SK-N-SH (cell line): Measurements from ENCODE around the gene EFCAB14. TPM values are rescaled to one million over a fixed set of nuclear protein-coding genes. Genes with fewer than 3 reads are reported as not detected.
"Not testable (repeated sequence)": the region's sequence is repeated elsewhere in the genome, so short reads cannot be mapped to it uniquely, and the experiment has no call there.

Experiments used
- CTCF ChIA-PET: fragments of 300-600, 350-600 bp; formaldehyde crosslinking; extraction: SDS; loops from one replicate; lab custom pipeline; 2021; lab: Yijun Ruan, JAX
- POLR2A ChIA-PET: fragments of 350-600 bp; sonication (Branson Sonifier 250); formaldehyde crosslinking; extraction: SDS; loops from one replicate; lab custom pipeline; 2020; ENCODE audit warnings: antibody characterized with exemption, inconsistent platforms; lab: Yijun Ruan, JAX
- DNase-seq: peaks from one replicate; pipeline ENCODE4 v3.0.0; 2012
- H2AFZ ChIP-seq: fragments of 200-600 bp; sonication (generic); 2 replicates; pipeline ENCODE4 v1.8.1; 2016; ENCODE audit warnings: antibody characterized with exemption, mild to moderate bottlenecking, low read depth
- H3F3A ChIP-seq: fragments of 200-600 bp; sonication (generic); replicated peaks from 2 replicates; pipeline ENCODE3; 2016; ENCODE audit warnings: antibody characterized with exemption, mild to moderate bottlenecking; ENCODE audit not compliant: insufficient read depth
- H3K27ac ChIP-seq, 2 experiments: fragments of 200-500 bp in 1 of 2; fragments of 200-600 bp in 1 of 2; sonication (Bioruptor generic) in 1 of 2; sonication (generic), shearing (Covaris generic) in 1 of 2; 2 replicates each; pipeline versions ENCODE4 v1.5.1 to v1.6.1; 2014 to 2016; ENCODE audit warnings: low read depth in 2 of 2, inconsistent platforms in 1 of 2, low read length in 1 of 2, mild to moderate bottlenecking in 1 of 2, mixed read lengths in 1 of 2
- H3K27me3 ChIP-seq: fragments of 200-600 bp; sonication (generic), shearing (Covaris generic); 2 replicates; pipeline ENCODE4 v1.6.1; 2016; ENCODE audit warnings: mixed run types; ENCODE audit not compliant: insufficient read depth
- H3K36me3 ChIP-seq, 2 experiments: fragments of 200-500 bp in 1 of 2; fragments of 200-600 bp in 1 of 2; sonication (Bioruptor generic) in 1 of 2; sonication (generic) in 1 of 2; replicated peaks in 1 of 2; 2 replicates each; pipeline versions ENCODE3 to v1.5.1; 2014 to 2016; ENCODE audit warnings: low read length in 1 of 2, mild to moderate bottlenecking in 1 of 2; ENCODE audit not compliant: insufficient read depth in 2 of 2, control insufficient read depth in 1 of 2
- H3K4me1 ChIP-seq, 2 experiments: fragments of 200-500 bp in 1 of 2; fragments of 200-600 bp in 1 of 2; sonication (Bioruptor generic) in 1 of 2; sonication (generic), shearing (Covaris generic) in 1 of 2; 2 replicates each; pipeline versions ENCODE4 v1.5.1 to v1.6.1; 2014 to 2016; ENCODE audit warnings: low read depth in 1 of 2, low read length in 1 of 2, mixed run types in 1 of 2; ENCODE audit not compliant: insufficient read depth in 2 of 2, control insufficient read depth in 1 of 2
- H3K4me2 ChIP-seq: fragments of 200-600 bp; sonication (generic), shearing (Covaris generic); 2 replicates; pipeline ENCODE4 v1.6.1; 2017; ENCODE audit warnings: mixed run types
- H3K4me3 ChIP-seq, 2 experiments: fragments of 200-500 bp in 1 of 2; fragments of 200-600 bp in 1 of 2; sonication (Bioruptor generic) in 1 of 2; sonication (generic), shearing (Covaris generic) in 1 of 2; 2 replicates each; pipeline versions ENCODE4 v1.5.1 to v1.8.1; 2014 to 2016; ENCODE audit warnings: low read depth in 2 of 2, inconsistent platforms in 1 of 2, low read length in 1 of 2, mild to moderate bottlenecking in 1 of 2, mixed read lengths in 1 of 2, moderate library complexity in 1 of 2
- H3K79me2 ChIP-seq: fragments of 200-600 bp; sonication (generic); 2 replicates; pipeline ENCODE4 v1.8.1; 2017; ENCODE audit warnings: mild to moderate bottlenecking; ENCODE audit not compliant: insufficient read depth
- H3K9ac ChIP-seq: fragments of 200-600 bp; sonication (generic); 2 replicates; pipeline ENCODE4 v1.6.1; 2017; ENCODE audit warnings: mixed run types
- H3K9me2 ChIP-seq: fragments of 200-600 bp; sonication (generic); 2 replicates; pipeline ENCODE4 v1.6.1; 2017; ENCODE audit warnings: mixed run types
- H3K9me3 ChIP-seq: fragments of 200-600 bp; sonication (generic); 2 replicates; pipeline ENCODE4 v1.6.1; 2017; ENCODE audit warnings: mixed run types, mild to moderate bottlenecking, moderate library complexity
- H4K20me1 ChIP-seq: fragments of 200-600 bp; sonication (generic); 2 replicates; pipeline ENCODE4 v1.6.1; 2017; ENCODE audit warnings: mild to moderate bottlenecking, mixed run types; ENCODE audit not compliant: insufficient read depth
- CHD2 ChIP-seq: fragments of 150-350 bp; IDR thresholded peaks from 2 replicates; pipeline ENCODE4 v1.6.1; 2018; ENCODE audit warnings: low read length; ENCODE audit not compliant: partially characterized antibody
- FOXM1 ChIP-seq: IDR thresholded peaks from 2 replicates; pipeline ENCODE4 v1.4.0; 2012; ENCODE audit warnings: low read depth, mild to moderate bottlenecking
- GATA2 ChIP-seq: sonication (generic); formaldehyde crosslinking; IDR thresholded peaks from 2 replicates; pipeline ENCODE4 v1.5.0; 2020; ENCODE audit warnings: mild to moderate bottlenecking, missing genetic modification reagents
- MEF2A ChIP-seq: IDR thresholded peaks from 2 replicates; pipeline ENCODE4 v1.4.0; 2012; ENCODE audit warnings: low read depth, borderline replicate concordance
- MXI1 ChIP-seq: IDR thresholded peaks from 2 replicates; pipeline ENCODE4 v1.6.1; 2012; ENCODE audit warnings: mild to moderate bottlenecking, low read depth, low read length, improper control_type of control experiment
- NFIC ChIP-seq: IDR thresholded peaks from 2 replicates; pipeline ENCODE4 v1.4.0; 2012; ENCODE audit warnings: borderline replicate concordance
- NRF1 ChIP-seq: IDR thresholded peaks from 2 replicates; pipeline ENCODE4 v1.6.1; 2012; ENCODE audit warnings: low read depth, mild to moderate bottlenecking, low read length
- RAD21 ChIP-seq: IDR thresholded peaks from 2 replicates; pipeline ENCODE4 v1.6.1; 2012; ENCODE audit warnings: mild to moderate bottlenecking, low read length
- RCOR1 ChIP-seq: fragments of 150-350 bp; IDR thresholded peaks from 2 replicates; pipeline ENCODE4 v1.6.1; 2017; ENCODE audit warnings: antibody characterized with exemption, low read length
- RFX5 ChIP-seq: IDR thresholded peaks from 2 replicates; pipeline ENCODE4 v1.6.1; 2012; ENCODE audit warnings: mild to moderate bottlenecking, improper control_type of control experiment, low read length
- RXRA ChIP-seq: IDR thresholded peaks from 2 replicates; pipeline ENCODE4 v1.4.0; 2012; ENCODE audit warnings: low read depth, mild to moderate bottlenecking, borderline replicate concordance
- TAF1 ChIP-seq: IDR thresholded peaks from 2 replicates; pipeline ENCODE4 v1.6.1; 2012; ENCODE audit warnings: low read depth, mild to moderate bottlenecking, low read length, moderate library complexity, borderline replicate concordance
- TEAD4 ChIP-seq: IDR thresholded peaks from 2 replicates; pipeline ENCODE4 v1.4.0; 2012; ENCODE audit warnings: mild to moderate bottlenecking, borderline replicate concordance; ENCODE audit not compliant: insufficient read depth
- YY1 ChIP-seq: IDR thresholded peaks from 2 replicates; pipeline ENCODE4 v1.4.0; 2012; ENCODE audit warnings: low read depth, mild to moderate bottlenecking
- WGBS: methylation state at CpG from one replicate; pipeline ENCODE4 v1.1.6; 2017; ENCODE audit warnings: low lambda C conversion rate; 5-methylcytosine and 5-hydroxymethylcytosine counted together
- polyA plus RNA-seq, 3 experiments: library from polyadenylated mRNA; depleted of rRNA; stranded (reverse); fragments of >200 nt; gene quantifications; 2 replicates each; pipeline ENCODE4 v1.2.3, GENCODE V29; 2012
- TF ChIP-seq, protein P1 (sequence below): fragments of 150-350 bp; IDR thresholded peaks from 2 replicates; pipeline ENCODE4 v1.6.1; 2016; ENCODE audit warnings: mild to moderate bottlenecking, low read depth, low read length
- TF ChIP-seq, protein P2 (sequence below): IDR thresholded peaks from 2 replicates; pipeline ENCODE4; 2012
- TF ChIP-seq, protein P3 (sequence below): IDR thresholded peaks from 2 replicates; pipeline ENCODE4 v1.4.0; 2012; ENCODE audit warnings: low read depth
- TF ChIP-seq, protein P4 (sequence below): fragments of 150-350 bp; IDR thresholded peaks from 2 replicates; pipeline ENCODE4 v1.6.1; 2017; ENCODE audit warnings: antibody characterized with exemption, low read length, low read depth, borderline replicate concordance

Gene EFCAB14
- polyA plus RNA-seq, 1 of the 3 experiments (the other 2 are of a cell fraction), result 13.6 TPM

DNA sequence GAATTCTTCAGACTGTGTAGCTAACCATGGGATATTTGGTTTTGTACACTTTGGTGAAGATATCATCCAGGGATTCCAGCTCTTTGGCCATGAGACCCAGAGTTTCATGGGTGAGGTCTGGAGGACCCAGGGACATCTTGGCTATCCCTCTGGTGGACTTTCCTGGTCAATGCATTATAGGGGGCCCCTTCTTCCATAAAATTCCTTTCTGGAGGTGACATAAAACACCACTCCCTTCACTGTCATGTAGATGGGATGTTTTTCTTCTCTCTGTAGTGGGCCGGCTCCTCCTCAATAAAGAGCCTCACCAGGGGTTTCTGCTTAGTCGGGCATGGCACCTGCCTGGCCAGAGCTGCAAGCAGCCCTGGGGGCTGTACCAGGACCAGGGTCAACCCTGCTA is 52.9 kb downstream of the EFCAB14 start:
- DNase-seq, result no peak
- TF ChIP-seq CHD2 (no peak), RCOR1 (no peak), RFX5 (no peak), TEAD4 (no peak), RAD21 (no peak), NFIC (no peak), FOXM1 (no peak), MXI1 (no peak), TAF1 (no peak), RXRA (no peak), GATA2 (no peak), NRF1 (no peak), MEF2A (no peak), YY1 (no peak)
- TF ChIP-seq, protein P1, sequence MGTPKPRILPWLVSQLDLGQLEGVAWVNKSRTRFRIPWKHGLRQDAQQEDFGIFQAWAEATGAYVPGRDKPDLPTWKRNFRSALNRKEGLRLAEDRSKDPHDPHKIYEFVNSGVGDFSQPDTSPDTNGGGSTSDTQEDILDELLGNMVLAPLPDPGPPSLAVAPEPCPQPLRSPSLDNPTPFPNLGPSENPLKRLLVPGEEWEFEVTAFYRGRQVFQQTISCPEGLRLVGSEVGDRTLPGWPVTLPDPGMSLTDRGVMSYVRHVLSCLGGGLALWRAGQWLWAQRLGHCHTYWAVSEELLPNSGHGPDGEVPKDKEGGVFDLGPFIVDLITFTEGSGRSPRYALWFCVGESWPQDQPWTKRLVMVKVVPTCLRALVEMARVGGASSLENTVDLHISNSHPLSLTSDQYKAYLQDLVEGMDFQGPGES, result no peak
- TF ChIP-seq, protein P2, sequence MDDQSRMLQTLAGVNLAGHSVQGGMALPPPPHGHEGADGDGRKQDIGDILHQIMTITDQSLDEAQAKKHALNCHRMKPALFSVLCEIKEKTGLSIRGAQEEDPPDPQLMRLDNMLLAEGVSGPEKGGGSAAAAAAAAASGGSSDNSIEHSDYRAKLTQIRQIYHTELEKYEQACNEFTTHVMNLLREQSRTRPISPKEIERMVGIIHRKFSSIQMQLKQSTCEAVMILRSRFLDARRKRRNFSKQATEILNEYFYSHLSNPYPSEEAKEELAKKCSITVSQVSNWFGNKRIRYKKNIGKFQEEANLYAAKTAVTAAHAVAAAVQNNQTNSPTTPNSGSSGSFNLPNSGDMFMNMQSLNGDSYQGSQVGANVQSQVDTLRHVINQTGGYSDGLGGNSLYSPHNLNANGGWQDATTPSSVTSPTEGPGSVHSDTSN, result no peak
- TF ChIP-seq, protein P3, sequence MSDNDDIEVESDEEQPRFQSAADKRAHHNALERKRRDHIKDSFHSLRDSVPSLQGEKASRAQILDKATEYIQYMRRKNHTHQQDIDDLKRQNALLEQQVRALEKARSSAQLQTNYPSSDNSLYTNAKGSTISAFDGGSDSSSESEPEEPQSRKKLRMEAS, result no peak
- TF ChIP-seq, protein P4, sequence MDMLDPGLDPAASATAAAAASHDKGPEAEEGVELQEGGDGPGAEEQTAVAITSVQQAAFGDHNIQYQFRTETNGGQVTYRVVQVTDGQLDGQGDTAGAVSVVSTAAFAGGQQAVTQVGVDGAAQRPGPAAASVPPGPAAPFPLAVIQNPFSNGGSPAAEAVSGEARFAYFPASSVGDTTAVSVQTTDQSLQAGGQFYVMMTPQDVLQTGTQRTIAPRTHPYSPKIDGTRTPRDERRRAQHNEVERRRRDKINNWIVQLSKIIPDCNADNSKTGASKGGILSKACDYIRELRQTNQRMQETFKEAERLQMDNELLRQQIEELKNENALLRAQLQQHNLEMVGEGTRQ, result no peak
- TF ChIP-seq, all 33 proteins: peak for 0
- Histone ChIP-seq H3K27ac (no peak overlapping the region), H4K20me1 (no peaks in the 10 kb centered on the region), H3K4me1 (peaks cover 0 to 5% of the 10 kb centered on the region in 2 experiments; a peak in 2 of 4 replicates), H3K4me2 (no peak overlapping the region), H3K79me2 (peaks cover 18% of the 10 kb centered on the region; the same call in 1 of the 2 replicates), H3K9ac (no peak overlapping the region), H3K4me3 (no peak overlapping the region), H2AFZ (no peak overlapping the region), H3K36me3 (peaks cover 10 to 21% of the 10 kb centered on the region in 2 experiments), H3F3A (no peaks in the 10 kb centered on the region), H3K9me3 (no peaks in the 10 kb centered on the region), H3K9me2 (no peaks in the 10 kb centered on the region), H3K27me3 (no peaks in the 10 kb centered on the region)
- POLR2A ChIA-PET, result no interaction called here
- CTCF ChIA-PET, result interaction anchor here (0.7 to 1.8 kb wide), 4 partner anchors 12 to 661 kb away, joined by 3 to 5 read pairs (median 4); no protein-coding TSS in a partner anchor
- WGBS, result 93% methylated on average over 2 of the region's 2 CpGs

DNA sequence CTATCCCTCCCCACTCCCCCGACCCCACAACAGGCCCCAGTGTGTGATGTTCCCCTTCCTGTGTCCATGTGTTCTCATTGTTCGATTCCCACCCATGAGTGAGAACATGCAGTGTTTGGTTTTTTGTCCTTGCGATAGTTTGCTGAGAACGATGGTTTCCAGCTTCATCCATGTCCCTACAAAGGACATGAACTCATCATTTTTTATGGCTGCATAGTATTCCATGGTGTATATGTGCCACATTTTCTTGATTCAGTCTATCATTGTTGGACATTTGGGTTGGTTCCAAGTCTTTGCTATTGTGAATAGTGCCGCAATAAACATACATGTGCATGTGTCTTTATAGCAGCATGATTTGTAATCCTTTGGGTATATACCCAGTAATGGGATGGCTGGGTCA is 56.0 kb downstream of the EFCAB14 start:
- Histone ChIP-seq H3K79me2 (peaks cover 18% of the 10 kb centered on the region; the same call in 1 of the 2 replicates), H3K36me3 (peaks cover 24 to 27% of the 10 kb centered on the region in 2 experiments)
- H3K9me3 ChIP-seq, H3K4me2 ChIP-seq, H3K27ac ChIP-seq, H3K9ac ChIP-seq, H3K27me3 ChIP-seq, CTCF ChIA-PET, H3K4me3 ChIP-seq, H2AFZ ChIP-seq, H3K9me2 ChIP-seq, H4K20me1 ChIP-seq, H3F3A ChIP-seq, POLR2A ChIA-PET, H3K4me1 ChIP-seq, DNase-seq: not testable (repeated sequence)
- 83% methylated on average over 4 of the region's 5 CpGs for WGBS

DNA sequence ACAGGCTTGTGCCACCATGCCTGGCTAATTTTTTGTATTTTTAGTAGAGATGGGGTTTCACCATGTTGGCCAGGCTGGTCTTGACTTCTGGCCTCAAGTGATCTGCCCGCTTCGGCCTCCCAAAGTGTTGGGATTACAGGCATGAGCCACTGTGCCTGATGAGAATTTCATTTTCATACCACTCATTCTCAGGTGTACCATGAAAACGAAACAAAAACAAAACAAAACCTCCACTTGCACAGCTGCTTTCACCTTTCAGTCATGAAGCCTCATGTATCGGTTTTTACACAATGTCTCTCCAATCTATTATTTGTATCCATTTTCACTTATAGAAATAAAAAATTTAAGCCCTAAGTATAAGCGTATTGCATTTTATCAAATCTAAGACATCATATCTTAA is 58.8 kb downstream of the EFCAB14 start:
- CTCF ChIA-PET, result interaction anchor here (1.2 kb wide), 1 partner anchor 131 kb away, joined by 3 read pairs; no protein-coding TSS in a partner anchor
- DNase-seq, result not testable (repeated sequence)

More for the DNA sequence above, 58.8 kb downstream of the EFCAB14 start:
- H2AFZ ChIP-seq, H3K79me2 ChIP-seq, H3K27me3 ChIP-seq, H4K20me1 ChIP-seq, POLR2A ChIA-PET, H3K4me1 ChIP-seq, H3K9me2 ChIP-seq, H3K27ac ChIP-seq, H3K4me2 ChIP-seq, H3F3A ChIP-seq, H3K4me3 ChIP-seq, H3K9ac ChIP-seq, H3K9me3 ChIP-seq: not testable (repeated sequence)
- 95% methylated on average over 5 of the region's 5 CpGs for WGBS
- peaks cover 45 to 48% of the 10 kb centered on the region in 2 experiments for H3K36me3 ChIP-seq
